HEK293T (cell line): ENCODE measurements around the gene FAM78B.

Experiments
- CTCF ChIA-PET: fragments of 350-600 bp; formaldehyde crosslinking; extraction: SDS; loops from one replicate; lab custom pipeline; 2021; ENCODE audit warnings: antibody characterized with exemption, inconsistent platforms; lab: Yijun Ruan, JAX
- POLR2A ChIA-PET: fragments of 350-600 bp; formaldehyde crosslinking; extraction: SDS; loops from one replicate; lab custom pipeline; 2020; ENCODE audit warnings: antibody characterized with exemption, inconsistent platforms; lab: Yijun Ruan, JAX
- DNase-seq: peaks from one replicate; pipeline ENCODE4 v3.0.0; 2012; ENCODE audit warnings: mixed read lengths; ENCODE audit errors: extremely low spot score
- ARNT ChIP-seq: fragments of 450-650 bp; IDR thresholded peaks from 2 replicates; pipeline ENCODE4 v1.6.1; 2017; ENCODE audit warnings: mild to moderate bottlenecking
- BHLHE40 ChIP-seq: fragments of 450-650 bp; IDR thresholded peaks from 2 replicates; pipeline ENCODE4 v1.6.1; 2016; ENCODE audit warnings: mild to moderate bottlenecking, moderate library complexity, borderline replicate concordance
- CTBP1 ChIP-seq: fragments of 450-650 bp; IDR thresholded peaks from 2 replicates; pipeline ENCODE4 v1.6.1; 2016; ENCODE audit warnings: borderline replicate concordance
- ELF4 ChIP-seq: fragments of 450-650 bp; IDR thresholded peaks from 2 replicates; pipeline ENCODE4 v1.6.1; 2017; ENCODE audit warnings: antibody characterized with exemption
- FOXA1 ChIP-seq: fragments of 450-650 bp; IDR thresholded peaks from 2 replicates; pipeline ENCODE4 v1.6.1; 2016; ENCODE audit warnings: mild to moderate bottlenecking
- FOXK2 ChIP-seq: fragments of 450-650 bp; IDR thresholded peaks from 2 replicates; pipeline ENCODE4 v1.6.1; 2016; ENCODE audit warnings: mild to moderate bottlenecking
- FOXM1 ChIP-seq: fragments of 450-650 bp; IDR thresholded peaks from 2 replicates; pipeline ENCODE4 v1.6.1; 2017; ENCODE audit warnings: mild to moderate bottlenecking, borderline replicate concordance
- HDGF ChIP-seq: fragments of 450-650 bp; IDR thresholded peaks from 2 replicates; pipeline ENCODE4 v1.6.1; 2017; ENCODE audit warnings: antibody characterized with exemption, borderline replicate concordance
- L3MBTL2 ChIP-seq: fragments of 450-650 bp; conservative IDR thresholded peaks from 2 replicates; pipeline ENCODE4 v1.6.1; 2016; ENCODE audit warnings: mild to moderate bottlenecking
- LEF1 ChIP-seq: fragments of 450-650 bp; IDR thresholded peaks from 2 replicates; pipeline ENCODE4 v1.6.1; 2017; ENCODE audit warnings: mild to moderate bottlenecking, borderline replicate concordance
- NFRKB ChIP-seq: fragments of 450-650 bp; IDR thresholded peaks from 2 replicates; pipeline ENCODE4 v1.6.1; 2016; ENCODE audit warnings: mild to moderate bottlenecking, moderate library complexity
- SP1 ChIP-seq: fragments of 450-650 bp; IDR thresholded peaks from 2 replicates; pipeline ENCODE4 v1.6.1; 2017
- SUZ12 ChIP-seq: fragments of 450-650 bp; IDR thresholded peaks from 2 replicates; pipeline ENCODE4 v1.6.1; 2016; ENCODE audit warnings: mild to moderate bottlenecking
- TARDBP ChIP-seq: fragments of 450-650 bp; IDR thresholded peaks from 2 replicates; pipeline ENCODE4 v1.6.1; 2016
- ZNF384 ChIP-seq: fragments of 450-650 bp; IDR thresholded peaks from 2 replicates; pipeline ENCODE4 v1.6.1; 2016
- TF ChIP-seq, protein P1 (sequence below): fragments of 450-650 bp; IDR thresholded peaks from 2 replicates; pipeline ENCODE4 v1.6.1; 2016

Gene FAM78B

DNA sequence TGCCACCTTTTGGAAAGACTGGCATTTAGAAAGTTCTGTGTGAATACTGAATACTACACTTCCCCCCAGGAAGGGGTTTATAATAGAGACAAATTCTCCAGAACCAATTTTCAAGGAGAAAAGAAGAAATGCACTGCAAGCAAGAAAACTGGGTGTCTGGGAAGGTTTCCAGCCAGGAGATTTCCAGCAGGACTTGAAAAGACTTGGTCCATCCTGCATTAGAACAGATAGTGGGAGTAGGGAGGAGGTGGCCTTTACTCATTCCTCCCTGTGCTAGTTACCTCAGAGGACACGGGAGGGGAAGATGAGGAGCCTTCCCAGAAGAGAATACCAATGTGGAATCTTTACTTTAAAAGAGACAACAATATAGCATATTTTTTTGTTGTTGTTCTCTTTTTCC lies 52.4 kb downstream of the FAM78B start:
- CTCF ChIA-PET: no interaction called here
- no peak for DNase-seq
- POLR2A ChIA-PET: no interaction called here
- TF ChIP-seq HDGF: no peak
- no peak for TF ChIP-seq SUZ12
- no peak for TF ChIP-seq CTBP1
- no peak for TF ChIP-seq ARNT
- no peak for TF ChIP-seq TARDBP
- TF ChIP-seq ZNF384: no peak
- no peak for TF ChIP-seq FOXK2
- TF ChIP-seq, protein P1, sequence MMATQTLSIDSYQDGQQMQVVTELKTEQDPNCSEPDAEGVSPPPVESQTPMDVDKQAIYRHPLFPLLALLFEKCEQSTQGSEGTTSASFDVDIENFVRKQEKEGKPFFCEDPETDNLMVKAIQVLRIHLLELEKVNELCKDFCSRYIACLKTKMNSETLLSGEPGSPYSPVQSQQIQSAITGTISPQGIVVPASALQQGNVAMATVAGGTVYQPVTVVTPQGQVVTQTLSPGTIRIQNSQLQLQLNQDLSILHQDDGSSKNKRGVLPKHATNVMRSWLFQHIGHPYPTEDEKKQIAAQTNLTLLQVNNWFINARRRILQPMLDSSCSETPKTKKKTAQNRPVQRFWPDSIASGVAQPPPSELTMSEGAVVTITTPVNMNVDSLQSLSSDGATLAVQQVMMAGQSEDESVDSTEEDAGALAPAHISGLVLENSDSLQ: no peak
- TF ChIP-seq FOXA1: no peak
- no peak for TF ChIP-seq SP1
- TF ChIP-seq NFRKB: no peak
- no peak for TF ChIP-seq FOXM1
- no peak for TF ChIP-seq L3MBTL2
- TF ChIP-seq LEF1: no peak
- TF ChIP-seq ELF4: no peak
- TF ChIP-seq BHLHE40: no peak

DNA sequence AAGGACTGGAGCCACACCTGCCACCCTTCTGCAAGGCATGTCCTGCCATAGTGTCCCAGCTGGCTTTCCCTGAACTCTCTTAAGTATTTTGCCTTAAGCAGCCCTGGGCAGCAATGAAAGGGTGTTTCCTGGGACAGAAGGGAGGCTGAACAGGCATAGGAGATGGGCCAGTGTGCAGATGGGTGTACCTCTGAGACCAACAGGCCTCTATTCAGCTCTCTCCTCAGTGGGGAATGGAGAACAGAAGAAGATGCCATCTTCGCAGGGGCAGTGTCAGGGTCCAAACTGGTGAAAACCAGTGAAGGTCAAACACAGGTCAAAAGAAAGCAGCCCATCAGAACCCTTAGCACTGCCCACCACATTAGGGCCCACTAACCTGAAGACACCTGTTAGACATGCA lies 53.2 kb downstream of the FAM78B start:
- ChIA-PET CTCF (no interaction called here), POLR2A (no interaction called here)
- no peak for TF ChIP-seq HDGF
- TF ChIP-seq CTBP1: no peak
- TF ChIP-seq, protein P1: no peak
- TF ChIP-seq FOXA1: no peak
- TF ChIP-seq NFRKB: no peak
- no peak for TF ChIP-seq LEF1
- no peak for TF ChIP-seq TARDBP
- TF ChIP-seq L3MBTL2: no peak
- no peak for TF ChIP-seq FOXK2
- no peak for TF ChIP-seq SP1
- no peak for TF ChIP-seq FOXM1
- TF ChIP-seq BHLHE40: no peak
- TF ChIP-seq ELF4: no peak
- no peak for TF ChIP-seq ZNF384
- no peak for TF ChIP-seq ARNT
- TF ChIP-seq SUZ12: no peak

DNA sequence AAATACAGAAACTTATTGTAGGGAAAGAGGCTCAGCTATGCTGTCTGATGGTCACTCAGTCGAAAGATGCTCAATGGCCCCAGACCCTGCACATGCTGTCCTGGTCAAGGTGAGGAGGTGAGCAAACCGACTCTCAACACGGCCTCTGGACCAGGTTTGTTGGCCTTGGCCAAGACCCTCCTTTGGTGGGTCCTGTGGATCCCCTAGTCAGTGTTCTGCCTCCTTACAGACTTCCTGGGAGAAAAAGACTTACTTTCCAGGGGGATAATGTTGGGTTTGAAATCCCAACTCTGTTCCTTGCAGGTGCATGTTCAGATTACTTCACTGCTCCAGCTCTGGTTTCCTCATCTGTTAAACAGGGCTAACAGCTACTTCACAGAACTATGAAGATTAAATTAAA lies 53.8 kb downstream of the FAM78B start:
- POLR2A ChIA-PET: no interaction called here

More for the DNA sequence above, 53.2 kb downstream of the FAM78B start:
- DNase-seq: no peak

DNA sequence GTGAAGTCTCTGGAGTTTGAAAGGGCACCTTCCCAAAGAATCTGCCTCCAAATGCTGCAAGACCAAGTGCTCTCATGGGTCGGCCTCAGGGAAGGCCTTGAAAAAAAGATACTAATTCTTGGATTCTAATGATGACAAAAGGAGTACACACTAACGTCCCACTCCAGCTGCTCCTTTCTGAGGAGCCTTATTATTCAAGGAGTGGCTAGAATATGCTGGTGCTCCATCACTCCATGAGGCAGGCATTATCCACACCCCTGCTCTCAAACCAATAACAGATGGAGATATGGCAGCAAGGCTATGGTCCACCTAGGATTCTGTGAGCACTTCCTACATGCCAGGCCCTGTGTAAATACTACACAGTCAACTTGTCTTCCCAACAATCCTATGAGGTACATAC lies 54.4 kb downstream of the FAM78B start:
- CTCF ChIA-PET: no interaction called here
- TF ChIP-seq FOXK2 (no peak), ELF4 (no peak), ARNT (no peak)
- DNase-seq: no peak
- POLR2A ChIA-PET: no interaction called here

More for the DNA sequence above, 53.8 kb downstream of the FAM78B start:
- TF ChIP-seq FOXM1 (no peak), SUZ12 (no peak), FOXA1 (no peak), SP1 (no peak), FOXK2 (no peak), LEF1 (no peak), NFRKB (no peak), ARNT (no peak), ZNF384 (no peak), ELF4 (no peak), BHLHE40 (no peak), CTBP1 (no peak), L3MBTL2 (no peak), HDGF (no peak), TARDBP (no peak)
- TF ChIP-seq, protein P1: no peak
- CTCF ChIA-PET: no interaction called here
- DNase-seq: no peak

DNA sequence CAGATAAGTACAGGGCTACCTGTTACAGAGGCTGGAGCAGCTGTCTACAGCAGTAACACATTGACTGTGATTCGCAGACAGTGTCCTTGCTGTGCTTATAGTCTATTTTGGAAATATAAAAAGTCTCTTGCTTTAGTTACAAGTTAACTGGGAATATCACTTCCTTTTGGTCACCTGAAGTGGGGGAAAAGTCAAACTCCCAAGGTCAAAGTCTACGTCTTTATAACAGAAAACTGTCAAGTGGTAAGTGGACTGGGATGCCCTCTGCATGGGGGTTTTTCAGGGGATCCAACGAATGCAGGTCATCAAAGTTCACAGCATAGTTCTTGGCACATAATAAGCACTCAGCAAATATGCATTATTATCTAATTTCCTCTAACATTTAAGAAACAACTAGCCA lies 55.4 kb downstream of the FAM78B start:
- TF ChIP-seq ZNF384 (no peak), ARNT (no peak), SP1 (no peak), L3MBTL2 (no peak), LEF1 (no peak), TARDBP (no peak), CTBP1 (no peak), HDGF (no peak), ELF4 (no peak), NFRKB (no peak), SUZ12 (no peak)
- TF ChIP-seq, protein P1: no peak
- ChIA-PET POLR2A (no interaction called here), CTCF (no interaction called here)
- no peak for DNase-seq

DNA sequence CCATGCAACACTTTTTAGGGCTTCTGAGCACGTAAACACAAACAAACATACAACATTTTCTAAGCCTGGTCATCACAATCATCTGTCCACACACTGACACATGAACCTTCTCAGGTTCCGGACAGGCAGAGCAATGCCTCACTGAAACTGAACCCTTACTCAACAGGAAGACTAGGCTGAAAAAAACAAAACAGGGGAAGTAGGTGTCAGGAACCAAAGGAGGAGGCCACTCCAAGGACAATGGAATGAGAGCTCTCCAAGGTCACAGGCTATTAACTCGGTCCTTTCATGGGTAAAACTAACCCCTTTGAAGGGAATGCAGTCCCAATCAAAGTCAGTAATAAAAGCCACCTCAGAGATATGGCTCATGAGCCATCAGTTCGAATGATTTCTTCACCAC lies 76.6 kb downstream of the FAM78B start:
- no peak for DNase-seq
- TF ChIP-seq BHLHE40 (no peak), ZNF384 (no peak), ELF4 (no peak), L3MBTL2 (no peak), CTBP1 (no peak), ARNT (no peak)
- ChIA-PET CTCF (no interaction called here), POLR2A (no interaction called here)
